Mesendoderm (in vitro differentiated cells): Measurements from ENCODE around the gene LRBA.
"Not testable (repeated sequence)": the region's sequence is repeated elsewhere in the genome, so short reads cannot be mapped to it uniquely, and the experiment has no call there.

Experiments
- DNase-seq: peaks from one replicate; pipeline ENCODE4 v3.0.0; 2013
- H2AK5ac ChIP-seq: 2 replicates; pipeline ENCODE4 v1.6.1; 2013; ENCODE audit warnings: low read length, inconsistent platforms
- H2BK120ac ChIP-seq: 2 replicates; pipeline ENCODE4 v1.6.1; 2013; ENCODE audit warnings: low read depth, mild to moderate bottlenecking, low read length, moderate library complexity, mixed read lengths
- H2BK15ac ChIP-seq: replicated peaks from 2 replicates; pipeline ENCODE4 v1.6.1; 2013; ENCODE audit warnings: low read depth, mild to moderate bottlenecking, moderate library complexity
- H2BK5ac ChIP-seq: 2 replicates; pipeline ENCODE4 v1.6.1; 2013; ENCODE audit warnings: low read length, inconsistent platforms
- H3K18ac ChIP-seq: 2 replicates; pipeline ENCODE4 v1.6.1; 2013; ENCODE audit warnings: mild to moderate bottlenecking, low read length, mixed read lengths
- H3K23ac ChIP-seq: one replicate; pipeline ENCODE4 v1.6.1; 2013; ENCODE audit warnings: low read length
- H3K27ac ChIP-seq: 2 replicates; pipeline ENCODE4 v1.5.1; 2013; ENCODE audit warnings: low read depth, mild to moderate bottlenecking, inconsistent platforms, low read length, moderate library complexity
- H3K27me3 ChIP-seq: 2 replicates; pipeline ENCODE4 v1.6.1; 2013; ENCODE audit warnings: low read length, control low read depth, mild to moderate bottlenecking, inconsistent platforms; ENCODE audit not compliant: insufficient read depth, poor library complexity
- H3K36me3 ChIP-seq: 2 replicates; pipeline ENCODE4 v1.6.1; 2013; ENCODE audit warnings: low read length, inconsistent platforms; ENCODE audit not compliant: control insufficient read depth, insufficient read depth
- H3K4ac ChIP-seq: one replicate; pipeline ENCODE4 v1.6.1; 2013; ENCODE audit warnings: low read depth, mild to moderate bottlenecking, low read length, moderate library complexity
- H3K4me1 ChIP-seq: 2 replicates; pipeline ENCODE4 v1.6.1; 2013; ENCODE audit warnings: low read depth, low read length, inconsistent platforms; ENCODE audit not compliant: control insufficient read depth
- H3K4me2 ChIP-seq: 2 replicates; pipeline ENCODE4 v1.6.1; 2013; ENCODE audit warnings: low read length
- H3K4me3 ChIP-seq: 2 replicates; pipeline ENCODE4 v1.5.1; 2013; ENCODE audit warnings: mild to moderate bottlenecking, low read length
- H3K56ac ChIP-seq: one replicate; pipeline ENCODE4 v1.6.1; 2013; ENCODE audit warnings: low read length
- H3K79me1 ChIP-seq: 2 replicates; pipeline ENCODE4 v1.6.1; 2013; ENCODE audit warnings: low read length, inconsistent platforms
- H3K79me2 ChIP-seq: 2 replicates; pipeline ENCODE4 v1.6.1; 2013; ENCODE audit warnings: mild to moderate bottlenecking, low read length; ENCODE audit not compliant: control insufficient read depth, insufficient read depth
- H3K9ac ChIP-seq: 2 replicates; pipeline ENCODE4 v1.6.1; 2013; ENCODE audit warnings: low read length, inconsistent platforms
- H4K5ac ChIP-seq: one replicate; pipeline ENCODE4 v1.6.1; 2013; ENCODE audit warnings: low read length
- H4K8ac ChIP-seq: one replicate; pipeline ENCODE4 v1.6.1; 2013; ENCODE audit warnings: low read depth, mild to moderate bottlenecking, control low read depth, low read length, moderate library complexity
- WGBS: extraction: QIAGEN DNeasy Blood & Tissue Kit; methylation state at CpG from one replicate; pipeline ENCODE4 v1.1.7; 2013; ENCODE audit warnings: low lambda C conversion rate, missing lambda C conversion rate; ENCODE audit not compliant: insufficient coverage; ENCODE audit errors: extremely low coverage; 5-methylcytosine and 5-hydroxymethylcytosine counted together

LRBA gene

GRCh38 chr4:150570862-150571261 is 444.2 kb downstream of the LRBA start:
- Histone ChIP-seq H3K79me1 (no peaks in the 10 kb centered on the region), H3K9ac (no peak overlapping the region), H3K36me3 (no peaks in the 10 kb centered on the region), H2BK120ac (no peak overlapping the region), H3K18ac (no peak overlapping the region), H2AK5ac (no peak overlapping the region), H3K79me2 (no peaks in the 10 kb centered on the region), H2BK5ac (no peak overlapping the region), H3K56ac (no peak overlapping the region), H3K4me1 (no peaks in the 10 kb centered on the region), H3K27me3 (no peaks in the 10 kb centered on the region), H4K5ac (no peak overlapping the region), H3K4me3 (no peak overlapping the region), H3K23ac (no peak overlapping the region), H3K4ac (no peak overlapping the region), H3K4me2 (no peak overlapping the region), H4K8ac (no peak overlapping the region), H2BK15ac (no peak overlapping the region), H3K27ac (no peak overlapping the region)
- WGBS: no CpG with 5 or more reads among the region's 1 CpG
- DNase-seq: no peak

GRCh38 chr4:150569998-150570535 is 445.0 kb downstream of the LRBA start:
- Histone ChIP-seq H3K79me2 (no peaks in the 10 kb centered on the region), H2BK15ac (no peak overlapping the region), H2AK5ac (no peak overlapping the region), H3K36me3 (no peaks in the 10 kb centered on the region), H3K4me3 (no peak overlapping the region), H3K4ac (no peak overlapping the region), H3K27ac (no peak overlapping the region), H3K56ac (no peak overlapping the region), H2BK5ac (no peak overlapping the region), H3K9ac (no peak overlapping the region), H4K5ac (no peak overlapping the region), H3K23ac (no peak overlapping the region), H3K18ac (no peak overlapping the region), H3K79me1 (no peaks in the 10 kb centered on the region), H2BK120ac (no peak overlapping the region), H3K27me3 (no peaks in the 10 kb centered on the region), H3K4me1 (no peaks in the 10 kb centered on the region), H3K4me2 (no peak overlapping the region), H4K8ac (no peak overlapping the region)
- no CpG with 5 or more reads among the region's 4 CpGs for WGBS
- no peak for DNase-seq

- Histone ChIP-seq H3K27me3 (no peaks in the 10 kb centered on the region), H3K4me1 (no peaks in the 10 kb centered on the region), H3K27ac (no peak overlapping the region), H3K18ac (no peak overlapping the region), H3K36me3 (no peaks in the 10 kb centered on the region), H3K4me2 (no peak overlapping the region), H4K8ac (no peak overlapping the region), H3K23ac (no peak overlapping the region), H3K56ac (no peak overlapping the region), H3K9ac (no peak overlapping the region), H4K5ac (no peak overlapping the region), H3K79me1 (no peaks in the 10 kb centered on the region), H2AK5ac (no peak overlapping the region), H2BK5ac (no peak overlapping the region), H3K4me3 (no peak overlapping the region), H2BK15ac (no peak overlapping the region), H3K79me2 (no peaks in the 10 kb centered on the region), H2BK120ac (no peak overlapping the region), H3K4ac (no peak overlapping the region)
- no CpG with 5 or more reads among the region's 5 CpGs for WGBS
- DNase-seq: no peak
These were observed 445.6 kb downstream of the LRBA start for GRCh38 chr4:150569384-150569987.

DNA sequence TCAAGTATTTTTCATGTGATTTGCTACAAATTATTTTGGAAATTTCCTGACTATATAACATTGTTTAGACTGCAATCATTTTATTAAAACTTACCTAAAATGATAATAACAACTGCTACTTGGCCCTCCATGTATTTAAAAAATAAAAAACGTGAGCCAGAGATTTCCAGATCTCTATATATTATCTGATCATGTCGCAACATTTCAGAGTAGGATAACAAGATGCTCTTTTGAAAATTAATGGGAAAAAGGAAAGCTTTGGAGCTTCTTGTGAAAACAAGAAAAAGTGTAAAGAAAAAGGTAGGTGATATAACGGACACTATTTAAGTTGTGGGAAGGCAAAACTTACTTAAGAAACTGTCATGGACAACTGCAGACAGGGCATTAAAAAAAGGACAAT is 448.0 kb downstream of the LRBA start:
- no CpG with 5 or more reads among the region's 3 CpGs for WGBS
- H3K4ac ChIP-seq: no peak overlapping the region
- no peak overlapping the region for H2BK15ac ChIP-seq
- H3K36me3 ChIP-seq: no peaks in the 10 kb centered on the region
- H3K56ac ChIP-seq: no peak overlapping the region
- no peaks in the 10 kb centered on the region for H3K4me1 ChIP-seq
- no peak overlapping the region for H3K4me3 ChIP-seq
- no peak overlapping the region for H3K18ac ChIP-seq
- no peaks in the 10 kb centered on the region for H3K79me2 ChIP-seq
- no peak overlapping the region for H3K27ac ChIP-seq
- no peak overlapping the region for H3K4me2 ChIP-seq
- H3K23ac ChIP-seq: no peak overlapping the region
- no peak overlapping the region for H4K5ac ChIP-seq
- no peak overlapping the region for H3K9ac ChIP-seq
- H3K79me1 ChIP-seq: no peaks in the 10 kb centered on the region
- H3K27me3 ChIP-seq: no peaks in the 10 kb centered on the region
- H2BK5ac ChIP-seq: no peak overlapping the region
- H2BK120ac ChIP-seq: no peak overlapping the region
- H2AK5ac ChIP-seq: no peak overlapping the region
- DNase-seq: no peak
- H4K8ac ChIP-seq: no peak overlapping the region

DNA sequence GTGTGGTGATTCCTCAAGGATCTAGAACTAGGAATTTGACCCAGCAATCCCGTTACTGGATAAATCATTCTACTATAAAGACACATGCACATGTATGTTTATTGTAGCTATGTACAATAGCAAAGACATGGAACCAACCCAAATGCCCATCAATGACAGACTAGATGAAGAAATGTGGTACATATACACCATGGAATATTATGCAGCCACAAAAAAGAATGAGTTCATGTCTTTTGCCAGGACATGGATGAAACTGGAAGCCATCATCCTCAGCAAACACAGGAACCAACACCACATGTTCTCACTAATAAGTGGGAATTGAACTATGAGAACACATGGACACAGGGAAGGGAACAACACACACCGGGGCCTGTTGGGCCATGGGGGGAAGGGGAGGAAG is 450.1 kb downstream of the LRBA start:
- H2BK15ac ChIP-seq, H3K27ac ChIP-seq, H3K4me1 ChIP-seq, H3K23ac ChIP-seq, H3K36me3 ChIP-seq, H3K56ac ChIP-seq, H3K79me2 ChIP-seq, H3K79me1 ChIP-seq, H2AK5ac ChIP-seq, H2BK5ac ChIP-seq, H3K27me3 ChIP-seq, H3K4me3 ChIP-seq, H3K4ac ChIP-seq, DNase-seq, H2BK120ac ChIP-seq, H3K18ac ChIP-seq, H4K5ac ChIP-seq, H3K4me2 ChIP-seq, H3K9ac ChIP-seq, H4K8ac ChIP-seq: not testable (repeated sequence)
- no CpG with 5 or more reads among the region's 2 CpGs for WGBS

- no peak for DNase-seq
- Histone ChIP-seq H3K79me2 (no peaks in the 10 kb centered on the region), H4K8ac (no peak overlapping the region), H3K23ac (no peak overlapping the region), H3K79me1 (no peaks in the 10 kb centered on the region), H2BK5ac (no peak overlapping the region), H3K36me3 (no peaks in the 10 kb centered on the region), H3K4me3 (no peak overlapping the region), H3K9ac (no peak overlapping the region), H3K4me1 (no peaks in the 10 kb centered on the region), H3K27ac (no peak overlapping the region), H2BK120ac (no peak overlapping the region), H2BK15ac (no peak overlapping the region), H3K27me3 (no peaks in the 10 kb centered on the region), H4K5ac (no peak overlapping the region), H3K4me2 (no peak overlapping the region), H3K18ac (no peak overlapping the region), H2AK5ac (no peak overlapping the region), H3K56ac (no peak overlapping the region), H3K4ac (no peak overlapping the region)
These were observed 452.3 kb downstream of the LRBA start for GRCh38 chr4:150562751-150563150.
